IMR-90 (cell line): Measurements from ENCODE around the gene KANSL1L. TPM values are rescaled to one million over a fixed set of nuclear protein-coding genes. Genes with fewer than 3 reads are reported as not detected.
"Not testable (repeated sequence)": the region's sequence is repeated elsewhere in the genome, so short reads cannot be mapped to it uniquely, and the experiment has no call there.

Experiments used
- ATAC-seq: fragments of 200-7000 bp; cut with Tn5 transposase; 2 replicates; pipeline ENCODE4 v1.9.1; 2020; ENCODE audit warnings: low read depth, mild to moderate bottlenecking, moderate library complexity
- BruUV-seq: library from RNA; stranded (reverse); fragments of 400-500 nt; replicated peaks from 2 replicates; lab custom pipeline; 2021; lab: Mats Ljungman, UMichigan
- CTCF ChIA-PET: fragments of 300-600 bp; formaldehyde crosslinking; extraction: SDS; loops from one replicate; lab custom pipeline; 2021; ENCODE audit warnings: antibody characterized with exemption; lab: Yijun Ruan, JAX
- POLR2A ChIA-PET: fragments of 300-600 bp; sonication (Branson Sonifier 250); formaldehyde crosslinking; loops from one replicate; lab custom pipeline; 2022; ENCODE audit warnings: antibody characterized with exemption; ENCODE audit not compliant: unreplicated experiment; lab: Charles Lee
- DNase-seq: peaks from one replicate; pipeline ENCODE4 v3.0.0; 2013
- H2AFZ ChIP-seq: replicated peaks from 2 replicates; pipeline ENCODE3; 2013; ENCODE audit warnings: low read length, mild to moderate bottlenecking; ENCODE audit not compliant: poor library complexity
- H2AK5ac ChIP-seq: 2 replicates; pipeline ENCODE4 v1.6.1; 2013; ENCODE audit warnings: low read depth, low read length, inconsistent platforms
- H2AK9ac ChIP-seq: replicated peaks from 2 replicates; pipeline ENCODE3; 2013; ENCODE audit warnings: mild to moderate bottlenecking, low read depth, low read length, moderate library complexity; ENCODE audit not compliant: poor library complexity
- H2BK120ac ChIP-seq: 2 replicates; pipeline ENCODE4 v1.6.1; 2013; ENCODE audit warnings: low read depth, low read length, inconsistent platforms
- H2BK15ac ChIP-seq: 3 replicates; pipeline ENCODE4 v1.6.1; 2013; ENCODE audit warnings: low read depth, low read length, inconsistent platforms
- H2BK20ac ChIP-seq: 2 replicates; pipeline ENCODE4 v1.6.1; 2013; ENCODE audit warnings: low read depth, mild to moderate bottlenecking, inconsistent platforms, low read length, moderate library complexity
- H2BK5ac ChIP-seq: 2 replicates; pipeline ENCODE4 v1.6.1; 2013; ENCODE audit warnings: mild to moderate bottlenecking, low read depth, low read length, inconsistent platforms; ENCODE audit not compliant: poor library complexity, severe bottlenecking
- H3K14ac ChIP-seq: replicated peaks from 2 replicates; pipeline ENCODE4 v1.6.1; 2013; ENCODE audit warnings: low read depth, low read length, inconsistent platforms
- H3K18ac ChIP-seq: 2 replicates; pipeline ENCODE4 v1.6.1; 2013; ENCODE audit warnings: low read depth, low read length, control low read depth
- H3K23ac ChIP-seq: 2 replicates; pipeline ENCODE4 v1.6.1; 2013; ENCODE audit warnings: low read depth, low read length, inconsistent platforms
- H3K27ac ChIP-seq: 2 replicates; pipeline ENCODE4 v1.5.1; 2013; ENCODE audit warnings: mild to moderate bottlenecking, control low read depth, low read length; ENCODE audit not compliant: insufficient read depth
- H3K27me3 ChIP-seq: 2 replicates; pipeline ENCODE4 v1.6.1; 2013; ENCODE audit warnings: low read length; ENCODE audit not compliant: control insufficient read depth, insufficient read depth
- H3K36me3 ChIP-seq: 2 replicates; pipeline ENCODE4 v1.6.1; 2013; ENCODE audit warnings: low read length, mixed read lengths; ENCODE audit not compliant: control insufficient read depth, insufficient read depth
- H3K4ac ChIP-seq: 2 replicates; pipeline ENCODE4 v1.6.1; 2013; ENCODE audit warnings: low read depth, low read length, inconsistent platforms
- H3K4me1 ChIP-seq: 2 replicates; pipeline ENCODE4 v1.6.1; 2013; ENCODE audit warnings: low read length, mixed read lengths; ENCODE audit not compliant: control insufficient read depth, insufficient read depth
- H3K4me2 ChIP-seq: 2 replicates; pipeline ENCODE4 v1.6.1; 2013; ENCODE audit warnings: low read depth, mild to moderate bottlenecking, control low read depth, low read length, moderate library complexity
- H3K4me3 ChIP-seq: 2 replicates; pipeline ENCODE4 v1.5.1; 2013; ENCODE audit warnings: low read depth, mild to moderate bottlenecking, control low read depth, low read length, moderate library complexity; ENCODE audit not compliant: insufficient read depth
- H3K56ac ChIP-seq: 2 replicates; pipeline ENCODE4 v1.6.1; 2013; ENCODE audit warnings: low read length, inconsistent platforms; ENCODE audit not compliant: insufficient read depth; ENCODE audit errors: extremely low read depth
- H3K79me1 ChIP-seq, 2 experiments: 2 replicates each; pipeline ENCODE4 v1.6.1; 2013; ENCODE audit warnings: low read length in 2 of 2, inconsistent platforms in 1 of 2, low read depth in 1 of 2
- H3K9ac ChIP-seq: 2 replicates; pipeline ENCODE4 v1.6.1; 2013; ENCODE audit warnings: low read depth, low read length, control low read depth
- H3K9me1 ChIP-seq: 2 replicates; pipeline ENCODE4 v1.6.1; 2013; ENCODE audit warnings: low read length, inconsistent platforms; ENCODE audit not compliant: insufficient read depth
- H3K9me3 ChIP-seq: 2 replicates; pipeline ENCODE4 v1.6.1; 2013; ENCODE audit warnings: low read length; ENCODE audit not compliant: control insufficient read depth, insufficient read depth
- H4K20me1 ChIP-seq: 2 replicates; pipeline ENCODE4 v1.6.1; 2013; ENCODE audit warnings: low read length, inconsistent platforms; ENCODE audit not compliant: insufficient read depth
- H4K5ac ChIP-seq: 2 replicates; pipeline ENCODE4 v1.6.1; 2013; ENCODE audit warnings: mild to moderate bottlenecking, low read depth, low read length, control low read depth
- H4K8ac ChIP-seq, 2 experiments: 2 replicates each; pipeline ENCODE4 v1.6.1; 2013; ENCODE audit warnings: low read depth in 2 of 2, low read length in 2 of 2, control low read depth in 1 of 2, inconsistent platforms in 1 of 2
- H4K91ac ChIP-seq: 2 replicates; pipeline ENCODE4 v1.6.1; 2013; ENCODE audit warnings: low read depth, low read length, inconsistent platforms; ENCODE audit not compliant: insufficient read depth
- WGBS, 2 experiments: methylation state at CpG; one replicate each; pipeline versions ENCODE4 v1.1.5 to v1.1.7; 2013; ENCODE audit warnings: missing lambda C conversion rate in 2 of 2; ENCODE audit not compliant: insufficient read length in 1 of 2; ENCODE audit errors: extremely low coverage in 2 of 2; 5-methylcytosine and 5-hydroxymethylcytosine counted together
- dilution Hi-C: fragments of 300-500 bp; cut with HindIII; formaldehyde crosslinking; loops from one replicate; pipeline ENCODE4 v1.14.3; 2018; ENCODE audit warnings: low sequenced_read_pairs; ENCODE audit not compliant: unreplicated experiment
- in situ Hi-C: fragments of 300-500 bp; cut with MboI; formaldehyde crosslinking; loops from 3 replicates; pipeline ENCODE4 v1.14.3; 2019; ENCODE audit warnings: low sequenced_read_pairs, inconsistent platforms, mixed read lengths
- intact Hi-C: fragments of 100-400 bp; cut with micrococcal nuclease; formaldehyde crosslinking; loops from 2 replicates; pipeline ENCODE4 v1.10.0; 2022
- polyA plus RNA-seq, 3 experiments: library from polyadenylated mRNA; depleted of rRNA; stranded (reverse); fragments of >200 nt; gene quantifications; 2 replicates each; pipeline ENCODE4 v1.2.3, GENCODE V29; 2012; ENCODE audit warnings: low replicate concordance in 1 of 3
- total RNA-seq: library from RNA; depleted of rRNA; stranded (reverse); fragments of >200 nt; gene quantifications from 2 replicates; pipeline ENCODE4 v1.2.3, GENCODE V29; 2012

Gene KANSL1L
- total and polyA plus RNA-seq, 2 of the 4 experiments (the other 2 are of a cell fraction) = 3.1 to 7.2 TPM

DNA sequence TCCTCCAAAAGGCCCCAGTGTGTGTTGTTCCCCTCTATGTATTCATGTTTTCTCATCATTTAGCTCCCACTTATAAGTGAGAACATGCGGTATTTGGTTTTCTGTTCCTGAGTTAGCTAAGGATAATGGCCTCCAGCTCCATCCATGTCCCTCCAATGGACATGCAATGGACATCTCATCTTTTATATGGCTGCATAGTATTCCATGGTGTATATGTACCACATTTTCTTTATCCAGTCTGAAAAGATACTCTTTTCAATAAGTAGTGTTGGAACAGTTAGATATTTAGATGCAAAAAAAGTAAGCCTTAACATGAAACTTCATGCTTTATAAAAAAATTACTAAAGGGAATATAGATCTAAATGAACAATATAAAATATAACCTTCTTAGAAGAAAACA lies 5.9 kb upstream of the KANSL1L start:
- H2BK120ac ChIP-seq, H2BK15ac ChIP-seq, H2BK5ac ChIP-seq, H3K4me3 ChIP-seq, H3K14ac ChIP-seq, H3K4me1 ChIP-seq, H3K9ac ChIP-seq, H3K18ac ChIP-seq, H4K20me1 ChIP-seq, intact Hi-C loops, H3K4ac ChIP-seq, H3K36me3 ChIP-seq, H3K9me3 ChIP-seq, H3K56ac ChIP-seq, H2AK5ac ChIP-seq, dilution Hi-C loops, H4K5ac ChIP-seq, H4K8ac ChIP-seq, ATAC-seq, H3K27ac ChIP-seq, H3K23ac ChIP-seq, H3K9me1 ChIP-seq, H3K4me2 ChIP-seq, H2AFZ ChIP-seq, H2BK20ac ChIP-seq, H2AK9ac ChIP-seq, CTCF ChIA-PET, H3K79me1 ChIP-seq, BruUV-seq, DNase-seq, H3K27me3 ChIP-seq, H4K91ac ChIP-seq, POLR2A ChIA-PET: not testable (repeated sequence)
- no CpG with 5 or more reads among the region's 1 CpG for WGBS, 2 experiments
- in situ Hi-C loops = loop anchor here (10.0 kb wide), 1 partner anchor 182 kb away; no protein-coding TSS in a partner anchor
